SK-N-SH (cell line): ENCODE measurements around the gene TMEM30A. TPM values are rescaled to one million over a fixed set of nuclear protein-coding genes. Genes with fewer than 3 reads are reported as not detected.

Experiments used
- CTCF ChIA-PET: fragments of 300-600, 350-600 bp; formaldehyde crosslinking; extraction: SDS; loops from one replicate; lab custom pipeline; 2021; lab: Yijun Ruan, JAX
- POLR2A ChIA-PET: fragments of 350-600 bp; sonication (Branson Sonifier 250); formaldehyde crosslinking; extraction: SDS; loops from one replicate; lab custom pipeline; 2020; ENCODE audit warnings: antibody characterized with exemption, inconsistent platforms; lab: Yijun Ruan, JAX
- DNase-seq: peaks from one replicate; pipeline ENCODE4 v3.0.0; 2012
- H2AFZ ChIP-seq: fragments of 200-600 bp; sonication (generic); 2 replicates; pipeline ENCODE4 v1.8.1; 2016; ENCODE audit warnings: antibody characterized with exemption, mild to moderate bottlenecking, low read depth
- H3F3A ChIP-seq: fragments of 200-600 bp; sonication (generic); replicated peaks from 2 replicates; pipeline ENCODE3; 2016; ENCODE audit warnings: antibody characterized with exemption, mild to moderate bottlenecking; ENCODE audit not compliant: insufficient read depth
- H3K27ac ChIP-seq, 2 experiments: fragments of 200-500 bp in 1 of 2; fragments of 200-600 bp in 1 of 2; sonication (Bioruptor generic) in 1 of 2; sonication (generic), shearing (Covaris generic) in 1 of 2; 2 replicates each; pipeline versions ENCODE4 v1.5.1 to v1.6.1; 2014 to 2016; ENCODE audit warnings: low read depth in 2 of 2, inconsistent platforms in 1 of 2, low read length in 1 of 2, mild to moderate bottlenecking in 1 of 2, mixed read lengths in 1 of 2
- H3K27me3 ChIP-seq: fragments of 200-600 bp; sonication (generic), shearing (Covaris generic); 2 replicates; pipeline ENCODE4 v1.6.1; 2016; ENCODE audit warnings: mixed run types; ENCODE audit not compliant: insufficient read depth
- H3K36me3 ChIP-seq, 2 experiments: fragments of 200-500 bp in 1 of 2; fragments of 200-600 bp in 1 of 2; sonication (Bioruptor generic) in 1 of 2; sonication (generic) in 1 of 2; replicated peaks in 1 of 2; 2 replicates each; pipeline versions ENCODE3 to v1.5.1; 2014 to 2016; ENCODE audit warnings: low read length in 1 of 2, mild to moderate bottlenecking in 1 of 2; ENCODE audit not compliant: insufficient read depth in 2 of 2, control insufficient read depth in 1 of 2
- H3K4me1 ChIP-seq, 2 experiments: fragments of 200-500 bp in 1 of 2; fragments of 200-600 bp in 1 of 2; sonication (Bioruptor generic) in 1 of 2; sonication (generic), shearing (Covaris generic) in 1 of 2; 2 replicates each; pipeline versions ENCODE4 v1.5.1 to v1.6.1; 2014 to 2016; ENCODE audit warnings: low read depth in 1 of 2, low read length in 1 of 2, mixed run types in 1 of 2; ENCODE audit not compliant: insufficient read depth in 2 of 2, control insufficient read depth in 1 of 2
- H3K4me2 ChIP-seq: fragments of 200-600 bp; sonication (generic), shearing (Covaris generic); 2 replicates; pipeline ENCODE4 v1.6.1; 2017; ENCODE audit warnings: mixed run types
- H3K4me3 ChIP-seq, 2 experiments: fragments of 200-500 bp in 1 of 2; fragments of 200-600 bp in 1 of 2; sonication (Bioruptor generic) in 1 of 2; sonication (generic), shearing (Covaris generic) in 1 of 2; 2 replicates each; pipeline versions ENCODE4 v1.5.1 to v1.8.1; 2014 to 2016; ENCODE audit warnings: low read depth in 2 of 2, inconsistent platforms in 1 of 2, low read length in 1 of 2, mild to moderate bottlenecking in 1 of 2, mixed read lengths in 1 of 2, moderate library complexity in 1 of 2
- H3K79me2 ChIP-seq: fragments of 200-600 bp; sonication (generic); 2 replicates; pipeline ENCODE4 v1.8.1; 2017; ENCODE audit warnings: mild to moderate bottlenecking; ENCODE audit not compliant: insufficient read depth
- H3K9ac ChIP-seq: fragments of 200-600 bp; sonication (generic); 2 replicates; pipeline ENCODE4 v1.6.1; 2017; ENCODE audit warnings: mixed run types
- H3K9me2 ChIP-seq: fragments of 200-600 bp; sonication (generic); 2 replicates; pipeline ENCODE4 v1.6.1; 2017; ENCODE audit warnings: mixed run types
- H3K9me3 ChIP-seq: fragments of 200-600 bp; sonication (generic); 2 replicates; pipeline ENCODE4 v1.6.1; 2017; ENCODE audit warnings: mixed run types, mild to moderate bottlenecking, moderate library complexity
- H4K20me1 ChIP-seq: fragments of 200-600 bp; sonication (generic); 2 replicates; pipeline ENCODE4 v1.6.1; 2017; ENCODE audit warnings: mild to moderate bottlenecking, mixed run types; ENCODE audit not compliant: insufficient read depth
- EP300 ChIP-seq, 2 experiments: IDR thresholded peaks; 2 replicates each; pipeline versions ENCODE4 v1.4.0 to v1.6.1; 2012; ENCODE audit warnings: borderline replicate concordance in 1 of 2, low read depth in 1 of 2, low read length in 1 of 2
- EZH2phosphoT487 ChIP-seq: fragments of 200-600 bp; sonication (generic); IDR thresholded peaks from 2 replicates; pipeline ENCODE4 v1.6.1; 2017; ENCODE audit warnings: low read depth, mixed run types, mild to moderate bottlenecking, antibody characterized with exemption, moderate library complexity, borderline replicate concordance
- GATA2 ChIP-seq: sonication (generic); formaldehyde crosslinking; IDR thresholded peaks from 2 replicates; pipeline ENCODE4 v1.5.0; 2020; ENCODE audit warnings: mild to moderate bottlenecking, missing genetic modification reagents
- IRF3 ChIP-seq: fragments of 150-350 bp; IDR thresholded peaks from 2 replicates; pipeline ENCODE4 v1.6.1; 2016; ENCODE audit warnings: mild to moderate bottlenecking, low read depth, low read length
- JUND ChIP-seq: IDR thresholded peaks from 2 replicates; pipeline ENCODE4 v1.4.0; 2012
- NFIC ChIP-seq: IDR thresholded peaks from 2 replicates; pipeline ENCODE4 v1.4.0; 2012; ENCODE audit warnings: borderline replicate concordance
- NRF1 ChIP-seq: IDR thresholded peaks from 2 replicates; pipeline ENCODE4 v1.6.1; 2012; ENCODE audit warnings: low read depth, mild to moderate bottlenecking, low read length
- PBX3 ChIP-seq: IDR thresholded peaks from 2 replicates; pipeline ENCODE4; 2012
- RAD21 ChIP-seq: IDR thresholded peaks from 2 replicates; pipeline ENCODE4 v1.6.1; 2012; ENCODE audit warnings: mild to moderate bottlenecking, low read length
- RCOR1 ChIP-seq: fragments of 150-350 bp; IDR thresholded peaks from 2 replicates; pipeline ENCODE4 v1.6.1; 2017; ENCODE audit warnings: antibody characterized with exemption, low read length
- SIN3A ChIP-seq: IDR thresholded peaks from 2 replicates; pipeline ENCODE4 v1.6.1; 2012; ENCODE audit warnings: low read depth, mild to moderate bottlenecking, low read length, moderate library complexity, borderline replicate concordance
- SMC3 ChIP-seq: IDR thresholded peaks from 2 replicates; pipeline ENCODE4 v1.6.1; 2012; ENCODE audit warnings: low read depth, low read length, improper control_type of control experiment
- WGBS: methylation state at CpG from one replicate; pipeline ENCODE4 v1.1.6; 2017; ENCODE audit warnings: low lambda C conversion rate; 5-methylcytosine and 5-hydroxymethylcytosine counted together
- polyA plus RNA-seq, 3 experiments: library from polyadenylated mRNA; depleted of rRNA; stranded (reverse); fragments of >200 nt; gene quantifications; 2 replicates each; pipeline ENCODE4 v1.2.3, GENCODE V29; 2012
- TF ChIP-seq, protein P1 (sequence below): fragments of 150-350 bp; IDR thresholded peaks from 2 replicates; pipeline ENCODE4 v1.6.1; 2017; ENCODE audit warnings: antibody characterized with exemption, low read length, low read depth, borderline replicate concordance
- TF ChIP-seq, protein P2 (sequence below): IDR thresholded peaks from 2 replicates; pipeline ENCODE4 v1.4.0; 2012; ENCODE audit warnings: low read depth
- TF ChIP-seq, protein P3 (sequence below): fragments of 200-600 bp; sonication (generic); IDR thresholded peaks from 2 replicates; pipeline ENCODE4 v1.6.1; 2017; ENCODE audit warnings: antibody characterized with exemption, mild to moderate bottlenecking, moderate library complexity
- TF ChIP-seq, protein P4 (sequence below): IDR thresholded peaks from 2 replicates; pipeline ENCODE4 v1.4.0; 2012; ENCODE audit warnings: low read depth, borderline replicate concordance

Gene TMEM30A
- polyA plus RNA-seq, 1 of the 3 experiments (the other 2 are of a cell fraction): 22.8 TPM

- Histone ChIP-seq H3F3A (no peaks in the 10 kb centered on the region), H3K4me1 (no peaks in the 10 kb centered on the region), H3K9me3 (no peaks in the 10 kb centered on the region; the same call in 1 of the 2 replicates), H2AFZ (no peak overlapping the region), H3K4me3 (no peak overlapping the region), H3K4me2 (no peak overlapping the region), H3K36me3 (no peaks in the 10 kb centered on the region), H3K27ac (no peak overlapping the region), H3K9ac (no peak overlapping the region), H4K20me1 (no peaks in the 10 kb centered on the region), H3K9me2 (no peaks in the 10 kb centered on the region), H3K79me2 (no peaks in the 10 kb centered on the region), H3K27me3 (no peaks in the 10 kb centered on the region)
- POLR2A ChIA-PET: no interaction called here
- CTCF ChIA-PET: interaction anchor here (5.0 kb wide), 1 partner anchor 14 kb away, joined by 37 read pairs; no protein-coding TSS in a partner anchor
- TF ChIP-seq IRF3: no peak
- TF ChIP-seq, protein P1, sequence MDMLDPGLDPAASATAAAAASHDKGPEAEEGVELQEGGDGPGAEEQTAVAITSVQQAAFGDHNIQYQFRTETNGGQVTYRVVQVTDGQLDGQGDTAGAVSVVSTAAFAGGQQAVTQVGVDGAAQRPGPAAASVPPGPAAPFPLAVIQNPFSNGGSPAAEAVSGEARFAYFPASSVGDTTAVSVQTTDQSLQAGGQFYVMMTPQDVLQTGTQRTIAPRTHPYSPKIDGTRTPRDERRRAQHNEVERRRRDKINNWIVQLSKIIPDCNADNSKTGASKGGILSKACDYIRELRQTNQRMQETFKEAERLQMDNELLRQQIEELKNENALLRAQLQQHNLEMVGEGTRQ: no peak
- TF ChIP-seq, protein P2, sequence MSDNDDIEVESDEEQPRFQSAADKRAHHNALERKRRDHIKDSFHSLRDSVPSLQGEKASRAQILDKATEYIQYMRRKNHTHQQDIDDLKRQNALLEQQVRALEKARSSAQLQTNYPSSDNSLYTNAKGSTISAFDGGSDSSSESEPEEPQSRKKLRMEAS: no peak
- WGBS: 29% methylated on average over 5 of the region's 6 CpGs
- DNase-seq: no peak
Measured at GRCh38 chr6:75224303-75224926, 60.2 kb downstream of the TMEM30A start.

DNA sequence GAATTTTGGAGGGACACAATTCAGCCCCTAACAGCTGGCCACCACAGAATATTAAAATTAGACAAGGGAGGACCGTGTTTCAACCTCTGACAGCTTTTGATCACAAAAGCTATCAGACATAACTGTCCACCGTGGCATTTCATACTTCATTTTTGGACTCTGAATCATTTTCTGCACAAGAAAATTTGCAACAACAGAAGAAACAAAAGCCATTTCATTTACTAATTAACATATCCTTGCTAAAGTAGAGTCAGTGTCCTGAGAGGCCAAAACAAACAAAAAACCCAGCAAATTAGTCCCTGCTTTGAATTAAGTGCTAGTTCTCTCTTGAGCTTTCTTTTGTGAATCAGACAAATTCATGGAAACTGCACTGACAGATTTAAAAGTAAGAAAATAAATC, 61.2 kb downstream of the TMEM30A start:
- POLR2A ChIA-PET: no interaction called here
- Histone ChIP-seq H3K27ac (no peak overlapping the region), H3K4me1 (no peaks in the 10 kb centered on the region), H3F3A (no peaks in the 10 kb centered on the region), H3K79me2 (no peaks in the 10 kb centered on the region), H3K9me3 (no peaks in the 10 kb centered on the region; the same call in 1 of the 2 replicates), H3K4me2 (no peak overlapping the region), H3K36me3 (no peaks in the 10 kb centered on the region), H4K20me1 (no peaks in the 10 kb centered on the region), H3K4me3 (no peak overlapping the region), H3K9me2 (no peaks in the 10 kb centered on the region), H2AFZ (no peak overlapping the region), H3K9ac (no peak overlapping the region), H3K27me3 (no peaks in the 10 kb centered on the region)
- 18% methylated on average over 2 of the region's 2 CpGs for WGBS
- CTCF ChIA-PET: interaction anchor here (5.0 kb wide), 1 partner anchor 13 kb away, joined by 37 read pairs; no protein-coding TSS in a partner anchor
- no peak for DNase-seq
- TF ChIP-seq IRF3: no peak
- no peak for TF ChIP-seq GATA2
- TF ChIP-seq RCOR1: no peak
- TF ChIP-seq SMC3: no peak
- no peak for TF ChIP-seq SIN3A
- no peak for TF ChIP-seq EP300 (IDR thresholded peaks at IDR 0.05; ENCODE audit: borderline replicate concordance in 1 of 2, low read depth in 1 of 2, low read length in 1 of 2)
- TF ChIP-seq RAD21: no peak
- no peak for TF ChIP-seq NFIC
- no peak for TF ChIP-seq EZH2phosphoT487
- TF ChIP-seq, protein P3, sequence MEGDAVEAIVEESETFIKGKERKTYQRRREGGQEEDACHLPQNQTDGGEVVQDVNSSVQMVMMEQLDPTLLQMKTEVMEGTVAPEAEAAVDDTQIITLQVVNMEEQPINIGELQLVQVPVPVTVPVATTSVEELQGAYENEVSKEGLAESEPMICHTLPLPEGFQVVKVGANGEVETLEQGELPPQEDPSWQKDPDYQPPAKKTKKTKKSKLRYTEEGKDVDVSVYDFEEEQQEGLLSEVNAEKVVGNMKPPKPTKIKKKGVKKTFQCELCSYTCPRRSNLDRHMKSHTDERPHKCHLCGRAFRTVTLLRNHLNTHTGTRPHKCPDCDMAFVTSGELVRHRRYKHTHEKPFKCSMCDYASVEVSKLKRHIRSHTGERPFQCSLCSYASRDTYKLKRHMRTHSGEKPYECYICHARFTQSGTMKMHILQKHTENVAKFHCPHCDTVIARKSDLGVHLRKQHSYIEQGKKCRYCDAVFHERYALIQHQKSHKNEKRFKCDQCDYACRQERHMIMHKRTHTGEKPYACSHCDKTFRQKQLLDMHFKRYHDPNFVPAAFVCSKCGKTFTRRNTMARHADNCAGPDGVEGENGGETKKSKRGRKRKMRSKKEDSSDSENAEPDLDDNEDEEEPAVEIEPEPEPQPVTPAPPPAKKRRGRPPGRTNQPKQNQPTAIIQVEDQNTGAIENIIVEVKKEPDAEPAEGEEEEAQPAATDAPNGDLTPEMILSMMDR: no peak
- no peak for TF ChIP-seq JUND
- TF ChIP-seq NRF1: no peak
- TF ChIP-seq, protein P4, sequence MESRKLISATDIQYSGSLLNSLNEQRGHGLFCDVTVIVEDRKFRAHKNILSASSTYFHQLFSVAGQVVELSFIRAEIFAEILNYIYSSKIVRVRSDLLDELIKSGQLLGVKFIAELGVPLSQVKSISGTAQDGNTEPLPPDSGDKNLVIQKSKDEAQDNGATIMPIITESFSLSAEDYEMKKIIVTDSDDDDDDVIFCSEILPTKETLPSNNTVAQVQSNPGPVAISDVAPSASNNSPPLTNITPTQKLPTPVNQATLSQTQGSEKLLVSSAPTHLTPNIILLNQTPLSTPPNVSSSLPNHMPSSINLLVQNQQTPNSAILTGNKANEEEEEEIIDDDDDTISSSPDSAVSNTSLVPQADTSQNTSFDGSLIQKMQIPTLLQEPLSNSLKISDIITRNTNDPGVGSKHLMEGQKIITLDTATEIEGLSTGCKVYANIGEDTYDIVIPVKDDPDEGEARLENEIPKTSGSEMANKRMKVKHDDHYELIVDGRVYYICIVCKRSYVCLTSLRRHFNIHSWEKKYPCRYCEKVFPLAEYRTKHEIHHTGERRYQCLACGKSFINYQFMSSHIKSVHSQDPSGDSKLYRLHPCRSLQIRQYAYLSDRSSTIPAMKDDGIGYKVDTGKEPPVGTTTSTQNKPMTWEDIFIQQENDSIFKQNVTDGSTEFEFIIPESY: no peak
- TF ChIP-seq PBX3: no peak
